ENCODE measurements around the gene PTPN7. TPM values are rescaled to one million over a fixed set of nuclear protein-coding genes. Genes with fewer than 3 reads are reported as not detected.

Gene PTPN7
- total and polyA plus RNA-seq, 10 of the 15 experiments (the other 5 are each of a cell fraction or from before 2014, with no cell fraction given) = 7.9 to 117 (median 102) TPM

GRCh38 chr1:202104073-202104472, 56.3 kb downstream of the PTPN7 start:
- POLR2A ChIA-PET = interaction anchor here (0.7 to 0.9 kb wide), 2 partner anchors 10 to 278 kb away, joined by 3 read pairs; no protein-coding TSS in a partner anchor
- no peaks in the 10 kb centered on the region for H3K36me3 ChIP-seq (ENCODE audit: control insufficient read depth in 2 of 2, insufficient read depth in 2 of 2, low read length in 1 of 2)
- WGBS (ENCODE audit: insufficient coverage, insufficient replicate concordance, low lambda C conversion rate, missing lambda C conversion rate) = 58% methylated on average over 8 of the region's 10 CpGs
- H2AFZ ChIP-seq (ENCODE audit: control insufficient read depth, low read depth, low read length) = no peak overlapping the region
- no peak overlapping the region for H3K4me2 ChIP-seq (ENCODE audit: control insufficient read depth, insufficient read depth)
- H3K27me3 ChIP-seq (replicated peaks in 1 of 2; ENCODE audit: control insufficient read depth in 2 of 2, insufficient read depth in 2 of 2, low read length in 1 of 2) = no peaks in the 10 kb centered on the region; a peak in 1 of 4 replicates
- CTCF ChIA-PET = no interaction called here
- FAIRE-seq = no peak
- ATAC-seq = no peak
- intact Hi-C loops (cut with micrococcal nuclease; ENCODE audit: unreplicated experiment) = no loop called here
- RAD21 ChIA-PET (ENCODE audit: unreplicated experiment) = no interaction called here
- no peak for DNase-seq (ENCODE audit: low read depth, low spot score)
- H3K4me3 ChIP-seq = no peak overlapping the region
- H3K4me1 ChIP-seq (ENCODE audit: control insufficient read depth, insufficient read depth, low read length) = no peaks in the 10 kb centered on the region
- in situ Hi-C loops (cut with MboI) = no loop called here
- no peaks in the 10 kb centered on the region for H4K20me1 ChIP-seq (ENCODE audit: control insufficient read depth, insufficient read depth)
- SMC1A ChIA-PET (ENCODE audit: uncharacterized antibody, unreplicated experiment) = no interaction called here
- H3K79me2 ChIP-seq (ENCODE audit: control insufficient read depth, insufficient read depth, low read length) = no peaks in the 10 kb centered on the region
- no peak overlapping the region for H3K9ac ChIP-seq (ENCODE audit: control insufficient read depth, insufficient read depth, low read length)
- H3K27ac ChIP-seq (ENCODE audit: control insufficient read depth, insufficient read depth) = no peak overlapping the region
- BruUV-seq (replicated peaks) = no TSS peak
- no peaks in the 10 kb centered on the region for H3K9me3 ChIP-seq (replicated peaks; ENCODE audit: control insufficient read depth, insufficient read depth, low read length)
- TF ChIP-seq, protein P1, sequence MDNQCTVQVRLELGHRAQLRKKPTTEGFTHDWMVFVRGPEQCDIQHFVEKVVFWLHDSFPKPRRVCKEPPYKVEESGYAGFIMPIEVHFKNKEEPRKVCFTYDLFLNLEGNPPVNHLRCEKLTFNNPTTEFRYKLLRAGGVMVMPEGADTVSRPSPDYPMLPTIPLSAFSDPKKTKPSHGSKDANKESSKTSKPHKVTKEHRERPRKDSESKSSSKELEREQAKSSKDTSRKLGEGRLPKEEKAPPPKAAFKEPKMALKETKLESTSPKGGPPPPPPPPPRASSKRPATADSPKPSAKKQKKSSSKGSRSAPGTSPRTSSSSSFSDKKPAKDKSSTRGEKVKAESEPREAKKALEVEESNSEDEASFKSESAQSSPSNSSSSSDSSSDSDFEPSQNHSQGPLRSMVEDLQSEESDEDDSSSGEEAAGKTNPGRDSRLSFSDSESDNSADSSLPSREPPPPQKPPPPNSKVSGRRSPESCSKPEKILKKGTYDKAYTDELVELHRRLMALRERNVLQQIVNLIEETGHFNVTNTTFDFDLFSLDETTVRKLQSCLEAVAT (IDR thresholded peaks at IDR 0.05) = no peak
- TF ChIP-seq ZSCAN29 (IDR thresholded peaks at IDR 0.05) (no peak), POLR2A (IDR thresholded peaks at IDR 0.05; ENCODE audit: low read depth, low read length) (no peak), TARDBP (IDR thresholded peaks at IDR 0.05; ENCODE audit: borderline replicate concordance) (no peak), NR2C1 (IDR thresholded peaks at IDR 0.05) (no peak), ATF2 (IDR thresholded peaks at IDR 0.05; ENCODE audit: low read length) (no peak), EED (IDR thresholded peaks at IDR 0.05; ENCODE audit: low read depth) (no peak), CBX5 (IDR thresholded peaks at IDR 0.05; ENCODE audit: low read depth) (no peak), CTCF (IDR thresholded peaks at IDR 0.05 in 2 of 3, conservative IDR thresholded peaks at IDR 0.05 in 1 of 3; ENCODE audit: control insufficient read depth in 2 of 3, extremely low read depth in 1 of 3, insufficient read depth in 1 of 3, low read depth in 3 of 3, low read length in 3 of 3) (no peak), CREM (IDR thresholded peaks at IDR 0.05; ENCODE audit: low read depth) (no peak), ATF7 (IDR thresholded peaks at IDR 0.05; ENCODE audit: low read depth) (no peak), RFX5 (IDR thresholded peaks at IDR 0.05; ENCODE audit: low read depth, low read length) (no peak)
- TF ChIP-seq, protein P2, sequence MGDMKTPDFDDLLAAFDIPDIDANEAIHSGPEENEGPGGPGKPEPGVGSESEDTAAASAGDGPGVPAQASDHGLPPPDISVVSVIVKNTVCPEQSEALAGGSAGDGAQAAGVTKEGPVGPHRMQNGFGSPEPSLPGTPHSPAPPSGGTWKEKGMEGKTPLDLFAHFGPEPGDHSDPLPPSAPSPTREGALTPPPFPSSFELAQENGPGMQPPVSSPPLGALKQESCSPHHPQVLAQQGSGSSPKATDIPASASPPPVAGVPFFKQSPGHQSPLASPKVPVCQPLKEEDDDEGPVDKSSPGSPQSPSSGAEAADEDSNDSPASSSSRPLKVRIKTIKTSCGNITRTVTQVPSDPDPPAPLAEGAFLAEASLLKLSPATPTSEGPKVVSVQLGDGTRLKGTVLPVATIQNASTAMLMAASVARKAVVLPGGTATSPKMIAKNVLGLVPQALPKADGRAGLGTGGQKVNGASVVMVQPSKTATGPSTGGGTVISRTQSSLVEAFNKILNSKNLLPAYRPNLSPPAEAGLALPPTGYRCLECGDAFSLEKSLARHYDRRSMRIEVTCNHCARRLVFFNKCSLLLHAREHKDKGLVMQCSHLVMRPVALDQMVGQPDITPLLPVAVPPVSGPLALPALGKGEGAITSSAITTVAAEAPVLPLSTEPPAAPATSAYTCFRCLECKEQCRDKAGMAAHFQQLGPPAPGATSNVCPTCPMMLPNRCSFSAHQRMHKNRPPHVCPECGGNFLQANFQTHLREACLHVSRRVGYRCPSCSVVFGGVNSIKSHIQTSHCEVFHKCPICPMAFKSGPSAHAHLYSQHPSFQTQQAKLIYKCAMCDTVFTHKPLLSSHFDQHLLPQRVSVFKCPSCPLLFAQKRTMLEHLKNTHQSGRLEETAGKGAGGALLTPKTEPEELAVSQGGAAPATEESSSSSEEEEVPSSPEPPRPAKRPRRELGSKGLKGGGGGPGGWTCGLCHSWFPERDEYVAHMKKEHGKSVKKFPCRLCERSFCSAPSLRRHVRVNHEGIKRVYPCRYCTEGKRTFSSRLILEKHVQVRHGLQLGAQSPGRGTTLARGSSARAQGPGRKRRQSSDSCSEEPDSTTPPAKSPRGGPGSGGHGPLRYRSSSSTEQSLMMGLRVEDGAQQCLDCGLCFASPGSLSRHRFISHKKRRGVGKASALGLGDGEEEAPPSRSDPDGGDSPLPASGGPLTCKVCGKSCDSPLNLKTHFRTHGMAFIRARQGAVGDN (IDR thresholded peaks at IDR 0.05) = no peak
- TF ChIP-seq, protein P3, sequence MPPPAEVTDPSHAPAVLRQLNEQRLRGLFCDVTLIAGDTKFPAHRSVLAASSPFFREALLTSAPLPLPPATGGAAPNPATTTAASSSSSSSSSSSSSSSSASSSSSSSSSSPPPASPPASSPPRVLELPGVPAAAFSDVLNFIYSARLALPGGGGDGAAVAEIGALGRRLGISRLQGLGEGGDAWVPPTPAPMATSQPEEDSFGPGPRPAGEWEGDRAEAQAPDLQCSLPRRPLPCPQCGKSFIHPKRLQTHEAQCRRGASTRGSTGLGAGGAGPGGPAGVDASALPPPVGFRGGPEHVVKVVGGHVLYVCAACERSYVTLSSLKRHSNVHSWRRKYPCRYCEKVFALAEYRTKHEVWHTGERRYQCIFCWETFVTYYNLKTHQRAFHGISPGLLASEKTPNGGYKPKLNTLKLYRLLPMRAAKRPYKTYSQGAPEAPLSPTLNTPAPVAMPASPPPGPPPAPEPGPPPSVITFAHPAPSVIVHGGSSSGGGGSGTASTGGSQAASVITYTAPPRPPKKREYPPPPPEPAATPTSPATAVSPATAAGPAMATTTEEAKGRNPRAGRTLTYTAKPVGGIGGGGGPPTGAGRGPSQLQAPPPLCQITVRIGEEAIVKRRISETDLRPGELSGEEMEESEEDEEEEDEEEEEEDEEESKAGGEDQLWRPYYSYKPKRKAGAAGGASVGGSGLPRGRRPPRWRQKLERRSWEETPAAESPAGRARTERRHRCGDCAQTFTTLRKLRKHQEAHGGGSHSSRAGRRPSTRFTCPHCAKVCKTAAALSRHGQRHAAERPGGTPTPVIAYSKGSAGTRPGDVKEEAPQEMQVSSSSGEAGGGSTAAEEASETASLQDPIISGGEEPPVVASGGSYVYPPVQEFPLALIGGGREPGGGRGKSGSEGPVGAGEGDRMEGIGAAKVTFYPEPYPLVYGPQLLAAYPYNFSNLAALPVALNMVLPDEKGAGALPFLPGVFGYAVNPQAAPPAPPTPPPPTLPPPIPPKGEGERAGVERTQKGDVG (CRISPR knock-in tag; IDR thresholded peaks at IDR 0.05) = no peak
